Stimulated activated CD8-positive, alpha-beta memory T cell treated with anti-CD3 and anti-CD28 coated beads, Interleukin-12 subunit alpha, Interleukin-12 subunit beta, amount 100 ng/mL, for 4 hours (primary cell): ENCODE data around the gene OXCT1.
"Not testable (repeated sequence)": the region's sequence is repeated elsewhere in the genome, so short reads cannot be mapped to it uniquely, and the experiment has no call there.

ENCODE experiments used
- DNase-seq: peaks from one replicate; pipeline ENCODE4 v3.0.0-alpha.2; 2020; ENCODE audit warnings: low read depth

Gene OXCT1

GRCh38 chr5:41714446-41714845 lies 155.8 kb downstream of the OXCT1 start:
- DNase-seq: not testable (repeated sequence)

DNA sequence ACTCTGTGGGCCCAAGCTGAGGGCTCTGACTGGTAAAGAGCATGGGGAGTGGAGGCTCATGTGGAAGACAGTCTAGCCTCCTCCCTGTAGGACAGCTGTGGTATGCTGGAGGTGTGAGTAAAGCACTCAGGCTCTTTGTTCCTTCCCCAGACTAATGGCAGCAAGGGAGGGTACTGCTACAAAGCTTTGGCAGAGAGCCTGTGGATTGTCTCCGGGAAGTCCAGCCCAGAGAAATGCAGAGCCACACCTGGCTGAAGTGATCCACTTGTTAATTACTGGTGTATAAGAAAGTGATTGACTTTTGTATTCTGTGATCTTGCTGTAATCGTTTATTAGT lies 161.7 kb downstream of the OXCT1 start:
- DNase-seq: no peak

DNA sequence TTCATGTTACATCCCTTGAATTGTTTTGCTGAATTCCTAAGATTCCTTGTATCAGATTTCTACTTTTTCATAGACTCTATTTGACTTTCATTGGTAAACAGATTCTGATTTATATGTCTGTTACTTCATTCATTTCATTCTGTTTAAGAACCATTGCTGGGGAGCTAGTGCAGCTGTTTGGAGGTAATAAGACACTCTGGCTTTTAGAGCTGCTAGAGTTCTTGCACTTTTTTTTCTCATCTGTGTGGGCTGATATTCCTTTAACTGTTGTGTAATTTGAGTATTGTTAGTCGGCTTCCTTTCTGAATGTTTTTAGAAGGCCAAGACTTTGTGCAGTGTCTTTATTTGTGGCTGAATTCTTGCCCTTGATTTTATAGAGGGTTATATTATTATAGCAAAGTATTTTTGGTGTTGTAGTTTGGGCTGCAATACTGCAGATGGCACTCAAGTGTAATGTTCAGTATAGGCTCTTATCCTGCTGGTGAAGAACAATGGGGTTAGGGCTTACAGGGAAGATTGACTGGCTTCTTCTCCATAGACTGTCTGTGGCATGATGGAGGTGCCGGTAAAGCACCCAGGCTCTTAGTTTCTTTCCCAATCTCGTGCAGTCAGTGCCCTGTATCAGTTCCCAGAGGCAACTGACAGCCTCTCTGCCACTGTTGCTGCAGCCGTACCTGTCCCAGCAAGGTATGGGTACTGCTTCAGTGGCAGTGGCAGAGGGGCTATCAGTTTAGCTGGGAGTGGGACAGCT lies 162.2 kb downstream of the OXCT1 start:
- no peak for DNase-seq

DNA sequence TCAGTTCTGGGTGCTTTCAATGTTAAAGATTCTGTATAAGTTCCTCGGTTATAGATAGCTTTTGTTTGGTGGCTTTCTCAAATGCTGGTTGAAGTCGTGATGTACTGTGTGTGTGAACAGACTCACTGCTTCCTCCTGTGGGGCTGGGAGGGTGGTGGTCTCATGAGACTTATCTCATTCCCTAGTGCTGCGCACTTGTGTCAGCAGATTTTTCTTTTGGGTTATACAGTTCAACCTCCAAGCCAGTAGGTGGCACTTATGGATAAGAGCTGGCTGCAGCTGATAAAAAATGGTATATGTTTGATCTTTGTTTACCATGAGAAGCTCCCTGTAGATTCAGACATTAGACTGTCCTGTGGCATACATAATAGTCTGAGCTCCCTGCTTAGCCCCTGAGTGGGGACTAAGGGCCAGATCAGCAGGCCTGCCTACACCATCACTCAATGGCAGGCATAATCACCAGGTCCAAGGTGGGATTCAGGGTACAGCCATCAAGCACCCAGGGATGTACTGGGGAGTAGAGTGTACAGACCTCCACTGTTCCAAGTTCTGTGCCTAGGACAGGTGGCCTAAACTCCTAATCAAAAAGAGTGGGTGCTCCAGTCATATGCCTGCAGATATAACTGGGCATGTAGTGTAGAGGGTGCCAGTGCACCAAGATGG lies 174.2 kb downstream of the OXCT1 start:
- no peak for DNase-seq

GRCh38 chr5:41686767-41687166 lies 183.5 kb downstream of the OXCT1 start:
- no peak for DNase-seq

DNA sequence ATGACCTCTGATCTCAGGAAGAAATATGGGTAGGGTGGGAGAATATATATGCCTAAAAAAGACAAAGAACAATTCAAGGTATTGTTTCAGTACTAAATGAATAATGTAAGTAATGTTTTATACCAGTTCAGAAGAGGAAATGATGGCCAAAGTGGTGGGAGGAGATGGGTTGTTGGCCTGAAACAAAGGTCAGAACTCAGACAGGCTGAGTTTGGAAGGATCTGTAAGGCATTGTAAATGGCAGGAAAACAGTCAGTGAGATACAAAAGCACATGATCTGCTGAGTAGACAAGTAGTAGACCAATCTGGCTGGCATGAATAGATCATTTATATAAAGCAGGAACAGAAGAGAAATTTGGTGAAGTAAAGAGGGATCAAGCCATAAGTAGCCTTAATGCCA lies 184.0 kb downstream of the OXCT1 start:
- DNase-seq: no peak

- no peak for DNase-seq
Observed at GRCh38 chr5:41683181-41683580, 187.0 kb downstream of the OXCT1 start.

GRCh38 chr5:41682641-41683040 lies 187.6 kb downstream of the OXCT1 start:
- no peak for DNase-seq

GRCh38 chr5:41681840-41682239 lies 188.4 kb downstream of the OXCT1 start:
- no peak for DNase-seq
